ENCODE data around the gene SRD5A2.

The SRD5A2 gene

GRCh38 chr2:31531101-31531500 lies 49.6 kb downstream of the SRD5A2 start:
- DNase-seq, result no peak

GRCh38 chr2:31529256-31529655 lies 51.5 kb downstream of the SRD5A2 start:
- DNase-seq, result no peak

- no peak for DNase-seq
Measured at GRCh38 chr2:31528823-31529222, 51.9 kb downstream of the SRD5A2 start.

- no peak for DNase-seq
Measured at GRCh38 chr2:31526946-31527732, 53.6 kb downstream of the SRD5A2 start.

- no peak for DNase-seq
Measured at GRCh38 chr2:31525876-31526275, 54.9 kb downstream of the SRD5A2 start.

- no peak for DNase-seq
Measured at GRCh38 chr2:31524592-31524991, 56.1 kb downstream of the SRD5A2 start.

GRCh38 chr2:31523871-31524492 lies 56.8 kb downstream of the SRD5A2 start:
- DNase-seq, result peak; percentile 42

GRCh38 chr2:31522786-31523185 lies 58.0 kb downstream of the SRD5A2 start:
- DNase-seq, result peak; percentile 62

GRCh38 chr2:31517442-31518203 lies 63.1 kb downstream of the SRD5A2 start:
- DNase-seq, result no peak

- DNase-seq, result no peak
Measured at GRCh38 chr2:31515586-31515985, 65.2 kb downstream of the SRD5A2 start.

- no peak for DNase-seq
Measured at GRCh38 chr2:31513553-31513952, 67.2 kb downstream of the SRD5A2 start.

GRCh38 chr2:31511376-31511775 lies 69.4 kb downstream of the SRD5A2 start:
- DNase-seq, result no peak

- no peak for DNase-seq
Measured at GRCh38 chr2:31505111-31505510, 75.6 kb downstream of the SRD5A2 start.

GRCh38 chr2:31504311-31504710 lies 76.4 kb downstream of the SRD5A2 start:
- no peak for DNase-seq

GRCh38 chr2:31496451-31496874 lies 84.3 kb downstream of the SRD5A2 start:
- DNase-seq, result peak; percentile 23

- DNase-seq, result peak; percentile 43
Measured at GRCh38 chr2:31489339-31489738, 91.4 kb downstream of the SRD5A2 start.

GRCh38 chr2:31483246-31483645 lies 97.5 kb downstream of the SRD5A2 start:
- no peak for DNase-seq

- DNase-seq, result no peak
Measured at GRCh38 chr2:31476511-31477180, 104.1 kb downstream of the SRD5A2 start.

- no peak for DNase-seq
Measured at GRCh38 chr2:31475692-31476091, 105.0 kb downstream of the SRD5A2 start.

GRCh38 chr2:31474296-31474695 lies 106.4 kb downstream of the SRD5A2 start:
- no peak for DNase-seq
